ENCODE measurements around the gene ZNF467.

GRCh38 chr7:149815661-149816266 lies 42.4 kb upstream of the ZNF467 start:
- TF ChIP-seq RARB (CRISPR knock-in tag; IDR thresholded peaks at IDR 0.05) (no peak), CREB5 (CRISPR knock-in tag; IDR thresholded peaks at IDR 0.05; ENCODE audit: low read depth) (no peak), PATZ1 (CRISPR knock-in tag; IDR thresholded peaks at IDR 0.05; ENCODE audit: borderline replicate concordance) (no peak), POU6F1 (CRISPR knock-in tag; IDR thresholded peaks at IDR 0.05; ENCODE audit: borderline replicate concordance, low read depth) (no peak), ARNTL (CRISPR knock-in tag; IDR thresholded peaks at IDR 0.05; ENCODE audit: borderline replicate concordance, low read depth) (no peak), OSR1 (CRISPR knock-in tag; IDR thresholded peaks at IDR 0.05) (no peak), BACH2 (CRISPR knock-in tag; IDR thresholded peaks at IDR 0.05; ENCODE audit: borderline replicate concordance) (no peak), ZFP30 (CRISPR knock-in tag; IDR thresholded peaks at IDR 0.05) (no peak), PPARA (CRISPR knock-in tag; IDR thresholded peaks at IDR 0.05; ENCODE audit: borderline replicate concordance) (no peak), ESRRG (CRISPR knock-in tag; IDR thresholded peaks at IDR 0.05) (no peak), CSRNP3 (CRISPR knock-in tag; IDR thresholded peaks at IDR 0.05) (no peak), ZNF70 (CRISPR knock-in tag; IDR thresholded peaks at IDR 0.05) (no peak), CSDC2 (CRISPR knock-in tag; IDR thresholded peaks at IDR 0.05) (no peak)

Measured in SK-N-SH treated with all-trans-retinoic acid at 6 μM for 48 hours (cell line).